Keratinocyte (primary cell): Measurements from ENCODE around the gene PECR. TPM values are rescaled to one million over a fixed set of nuclear protein-coding genes. Genes with fewer than 3 reads are reported as not detected.

ENCODE experiments used
- DNase-seq: peaks from one replicate; pipeline ENCODE4 v3.0.0-alpha.2; 2011; ENCODE audit warnings: low read depth, missing footprints, low spot score
- FAIRE-seq: peaks from 2 replicates; lab custom pipeline; 2011; peaks lifted over from hg19 to GRCh38; lab: Jason Lieb, UNC
- H2AFZ ChIP-seq: 2 replicates; pipeline ENCODE4 v1.6.0; 2012; ENCODE audit warnings: low read length, control low read depth, inconsistent platforms; ENCODE audit not compliant: control insufficient read depth
- H3K27ac ChIP-seq: 2 replicates; pipeline ENCODE4 v1.5.1; 2011; ENCODE audit warnings: low read length; ENCODE audit not compliant: control insufficient read depth, insufficient read depth
- H3K27me3 ChIP-seq: 3 replicates; pipeline ENCODE4 v1.6.0; 2011; ENCODE audit warnings: low read length; ENCODE audit not compliant: control insufficient read depth, insufficient read depth; ENCODE audit errors: extremely low read depth
- H3K36me3 ChIP-seq, 2 experiments: 2 replicates in 1 of 2; 3 replicates in 1 of 2; pipeline ENCODE4 v1.5.1; 2011; ENCODE audit warnings: low read length in 2 of 2, mild to moderate bottlenecking in 1 of 2; ENCODE audit not compliant: control insufficient read depth in 2 of 2, insufficient read depth in 2 of 2; ENCODE audit errors: extremely low read depth in 1 of 2
- H3K4me1 ChIP-seq: 3 replicates; pipeline ENCODE4 v1.5.1; 2011; ENCODE audit warnings: low read length; ENCODE audit not compliant: control insufficient read depth, insufficient read depth; ENCODE audit errors: extremely low read depth
- H3K4me2 ChIP-seq: 3 replicates; pipeline ENCODE4 v1.6.0; 2011; ENCODE audit warnings: low read depth, low read length; ENCODE audit not compliant: control insufficient read depth, insufficient read depth; ENCODE audit errors: extremely low read depth
- H3K4me3 ChIP-seq, 3 experiments: fragments of 200-600 bp in 1 of 3; sonication (generic) in 1 of 3; 2 replicates in 2 of 3; 3 replicates in 1 of 3; pipeline ENCODE4 v1.5.1; 2011 to 2016; ENCODE audit warnings: low read length in 3 of 3, mild to moderate bottlenecking in 3 of 3, control low read depth in 2 of 3, inconsistent platforms in 1 of 3, low read depth in 1 of 3, mixed read lengths in 1 of 3, mixed run types in 1 of 3, moderate library complexity in 1 of 3; ENCODE audit not compliant: control insufficient read depth in 2 of 3, insufficient read depth in 2 of 3; ENCODE audit errors: extremely low read depth in 1 of 3
- H3K79me2 ChIP-seq: 2 replicates; pipeline ENCODE4 v1.6.0; 2012; ENCODE audit warnings: low read length; ENCODE audit not compliant: control insufficient read depth, insufficient read depth
- H3K9ac ChIP-seq: 3 replicates; pipeline ENCODE4 v1.6.0; 2011; ENCODE audit warnings: low read length; ENCODE audit not compliant: control insufficient read depth, insufficient read depth; ENCODE audit errors: extremely low read depth
- H3K9me1 ChIP-seq: 3 replicates; pipeline ENCODE4 v1.6.0; 2011; ENCODE audit warnings: low read length; ENCODE audit not compliant: control insufficient read depth, insufficient read depth; ENCODE audit errors: extremely low read depth
- H3K9me3 ChIP-seq: 2 replicates; pipeline ENCODE4 v1.5.1; 2012; ENCODE audit warnings: low read depth, low read length; ENCODE audit not compliant: control insufficient read depth
- H4K20me1 ChIP-seq: 3 replicates; pipeline ENCODE4 v1.6.0; 2011; ENCODE audit warnings: low read length; ENCODE audit not compliant: control insufficient read depth, insufficient read depth; ENCODE audit errors: extremely low read depth
- EZH2 ChIP-seq: IDR thresholded peaks from one replicate; pipeline ENCODE4 v1.6.1; 2012; ENCODE audit warnings: inconsistent platforms, mild to moderate bottlenecking, low read length, moderate library complexity
- dilution Hi-C: fragments of 300-500 bp; cut with MboI; formaldehyde crosslinking; loops from one replicate; pipeline ENCODE4 v1.7.0; 2020; ENCODE audit warnings: low sequenced_read_pairs; ENCODE audit not compliant: extremely low pct_ligation_motif_present
- polyA plus RNA-seq, 5 experiments: library from polyadenylated mRNA; depleted of rRNA in 3 of 5; stranded (reverse) in 3 of 5; stranded (forward) in 1 of 5; unstranded in 1 of 5; fragments of >200 nt; gene quantifications; 1 replicate in 1 of 5; 2 replicates in 3 of 5; 3 replicates in 1 of 5; pipeline versions ENCODE4 v1.2.1 to v1.2.3, GENCODE V29; 2011 to 2012; ENCODE audit warnings: missing spikeins in 2 of 5, low read depth in 1 of 5, low replicate concordance in 1 of 5
- TF ChIP-seq, protein P1 (sequence below), 3 experiments: IDR thresholded peaks in 1 of 3; conservative IDR thresholded peaks in 1 of 3; optimal IDR thresholded peaks in 1 of 3; 2 replicates in 2 of 3; 3 replicates in 1 of 3; pipeline versions ENCODE3 to v1.5.1; 2011; ENCODE audit warnings: low read length in 3 of 3, mild to moderate bottlenecking in 3 of 3, moderate library complexity in 2 of 3, control low read depth in 1 of 3, inconsistent platforms in 1 of 3; ENCODE audit not compliant: insufficient read depth in 2 of 3; ENCODE audit errors: extremely low read depth in 1 of 3

The PECR gene
- polyA plus RNA-seq, 1 donor (not counting 4 experiments of a cell fraction or from before 2014, with no cell fraction given), result 12.0 TPM

DNA sequence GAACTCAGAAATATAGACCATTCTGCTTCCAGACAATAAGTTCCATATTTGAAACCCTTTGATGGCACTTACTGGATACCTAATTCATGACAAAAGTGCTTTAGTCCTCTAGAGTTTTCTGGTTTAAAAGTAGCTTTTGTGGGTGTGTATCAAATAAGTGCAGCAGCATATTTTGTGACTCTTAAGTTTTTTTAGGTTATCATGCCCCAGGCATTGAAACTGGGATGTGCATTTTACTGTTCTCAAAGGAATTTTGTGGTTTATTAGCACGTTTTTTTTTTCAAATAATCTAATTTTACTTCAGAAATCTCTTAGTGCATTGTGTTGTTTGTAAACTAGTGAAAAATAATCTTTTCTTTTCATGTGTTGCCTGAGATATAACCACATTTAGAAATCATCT, 29.0 kb upstream of the PECR start:
- H3K4me2 ChIP-seq, result peak overlapping the region; percentile 93
- peak overlapping the region; percentile 93 to 99 (median 98) for H3K4me3 ChIP-seq
- H3K9me3 ChIP-seq, result no peaks in the 10 kb centered on the region
- peaks cover 50% of the 10 kb centered on the region for H3K79me2 ChIP-seq
- H3K36me3 ChIP-seq, result peaks cover 24 to 29% of the 10 kb centered on the region in 2 experiments
- no peaks in the 10 kb centered on the region for H4K20me1 ChIP-seq
- no peaks in the 10 kb centered on the region for H3K27me3 ChIP-seq
- H3K4me1 ChIP-seq, result peaks cover 35% of the 10 kb centered on the region
- dilution Hi-C loops, result no loop called here
- FAIRE-seq (no peak), DNase-seq (no peak)
- H3K9ac ChIP-seq, result peak overlapping the region; percentile 97
- peak overlapping the region; percentile 90 for H3K27ac ChIP-seq
- no peak for TF ChIP-seq EZH2
- TF ChIP-seq, protein P1, sequence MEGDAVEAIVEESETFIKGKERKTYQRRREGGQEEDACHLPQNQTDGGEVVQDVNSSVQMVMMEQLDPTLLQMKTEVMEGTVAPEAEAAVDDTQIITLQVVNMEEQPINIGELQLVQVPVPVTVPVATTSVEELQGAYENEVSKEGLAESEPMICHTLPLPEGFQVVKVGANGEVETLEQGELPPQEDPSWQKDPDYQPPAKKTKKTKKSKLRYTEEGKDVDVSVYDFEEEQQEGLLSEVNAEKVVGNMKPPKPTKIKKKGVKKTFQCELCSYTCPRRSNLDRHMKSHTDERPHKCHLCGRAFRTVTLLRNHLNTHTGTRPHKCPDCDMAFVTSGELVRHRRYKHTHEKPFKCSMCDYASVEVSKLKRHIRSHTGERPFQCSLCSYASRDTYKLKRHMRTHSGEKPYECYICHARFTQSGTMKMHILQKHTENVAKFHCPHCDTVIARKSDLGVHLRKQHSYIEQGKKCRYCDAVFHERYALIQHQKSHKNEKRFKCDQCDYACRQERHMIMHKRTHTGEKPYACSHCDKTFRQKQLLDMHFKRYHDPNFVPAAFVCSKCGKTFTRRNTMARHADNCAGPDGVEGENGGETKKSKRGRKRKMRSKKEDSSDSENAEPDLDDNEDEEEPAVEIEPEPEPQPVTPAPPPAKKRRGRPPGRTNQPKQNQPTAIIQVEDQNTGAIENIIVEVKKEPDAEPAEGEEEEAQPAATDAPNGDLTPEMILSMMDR (optimal IDR thresholded peaks at IDR 0.05 in 1 of 3, IDR thresholded peaks at IDR 0.05 in 1 of 3, conservative IDR thresholded peaks at IDR 0.05 in 1 of 3; ENCODE audit: extremely low read depth in 1 of 3, insufficient read depth in 2 of 3, low read length in 3 of 3), result no peak
- H3K9me1 ChIP-seq, result no peaks in the 10 kb centered on the region
- H2AFZ ChIP-seq, result no peak overlapping the region

GRCh38 chr2:216109962-216110614, 28.5 kb upstream of the PECR start:
- FAIRE-seq (no peak), DNase-seq (no peak)
- Histone ChIP-seq H4K20me1 (no peaks in the 10 kb centered on the region), H3K4me2 (peak overlapping the region; percentile 93), H3K27me3 (no peaks in the 10 kb centered on the region), H3K79me2 (peaks cover 44% of the 10 kb centered on the region), H3K4me3 (peak overlapping the region; percentile 93 to 99 (median 98)), H3K9ac (peak overlapping the region; percentile 97), H2AFZ (no peak overlapping the region), H3K36me3 (peaks cover 24 to 26% of the 10 kb centered on the region in 2 experiments), H3K9me3 (no peaks in the 10 kb centered on the region), H3K4me1 (peaks cover 30% of the 10 kb centered on the region), H3K9me1 (no peaks in the 10 kb centered on the region), H3K27ac (peak overlapping the region; percentile 90)
- no peak for TF ChIP-seq EZH2
- TF ChIP-seq, protein P1 (optimal IDR thresholded peaks at IDR 0.05 in 1 of 3, IDR thresholded peaks at IDR 0.05 in 1 of 3, conservative IDR thresholded peaks at IDR 0.05 in 1 of 3; ENCODE audit: extremely low read depth in 1 of 3, insufficient read depth in 2 of 3, low read length in 3 of 3), result peak in 2 of 3 experiments; percentile 34 to 39
- dilution Hi-C loops, result no loop called here
